ENCODE results near the gene NHLH1. TPM values are rescaled to one million over a fixed set of nuclear protein-coding genes. Genes with fewer than 3 reads are reported as not detected.

Gene NHLH1
- total and polyA plus RNA-seq, 2 donors (not counting 3 experiments of a cell fraction or from before 2014, with no cell fraction given), result 0.46 TPM

DNA sequence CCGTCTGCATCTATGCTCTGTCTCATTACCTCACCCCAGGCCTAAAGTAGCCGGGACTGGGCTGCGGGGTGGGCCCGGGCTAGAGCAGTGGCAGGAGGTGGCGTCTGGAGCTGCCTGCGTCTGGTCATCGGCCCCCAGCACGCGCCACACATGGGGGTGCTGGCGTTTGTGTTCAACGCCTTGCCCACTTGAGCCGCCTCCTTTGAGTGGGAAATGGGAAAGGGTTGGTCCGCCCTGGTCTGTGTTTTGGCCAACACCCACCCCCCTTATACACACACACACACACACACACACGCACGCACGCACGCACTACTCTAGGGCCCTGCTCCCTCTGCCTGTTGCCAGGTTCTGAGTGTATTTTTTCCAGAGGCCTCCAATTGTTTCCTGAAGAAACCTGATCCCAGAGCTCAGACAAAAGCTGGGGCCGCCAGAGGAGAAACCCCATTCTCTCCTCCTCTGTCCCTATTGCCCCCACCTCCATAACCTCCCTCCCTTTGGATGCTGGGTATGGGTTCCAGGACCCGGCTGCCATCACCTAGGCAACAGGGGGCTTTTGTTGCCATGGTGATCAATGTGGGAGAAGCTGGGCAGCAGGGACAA lies 43.6 kb downstream of the NHLH1 start:
- POLR2A ChIA-PET, result no interaction called here
- Histone ChIP-seq H3K9me1 (replicated peaks; ENCODE audit: control insufficient read depth, extremely low read depth, insufficient read depth, low read length) (no peaks in the 10 kb centered on the region), H2AFZ (ENCODE audit: low read depth, low read length) (no peak overlapping the region), H4K20me1 (replicated peaks; ENCODE audit: control insufficient read depth, extremely low read depth, insufficient read depth, low read length) (no peaks in the 10 kb centered on the region), H3K9me3 (replicated peaks; ENCODE audit: control insufficient read depth, insufficient read depth, low read length) (no peaks in the 10 kb centered on the region), H3K79me2 (ENCODE audit: control insufficient read depth, insufficient read depth, low read length) (no peaks in the 10 kb centered on the region), H3K36me3 (ENCODE audit: control insufficient read depth in 2 of 2, extremely low read depth in 1 of 2, insufficient read depth in 2 of 2, low read length in 2 of 2) (no peaks in the 10 kb centered on the region), H3K9ac (replicated peaks; ENCODE audit: extremely low read depth, insufficient read depth, low read length) (no peak overlapping the region), H3K4me3 (replicated peaks in 1 of 3; ENCODE audit: insufficient read depth in 1 of 3, low read depth in 1 of 3, low read length in 3 of 3) (no peak overlapping the region), H3K27me3 (ENCODE audit: control insufficient read depth in 2 of 2, insufficient read depth in 2 of 2, low read length in 2 of 2) (peaks cover 60 to 65% of the 10 kb centered on the region in 2 experiments), H3K4me2 (ENCODE audit: insufficient read depth, low read length) (no peak overlapping the region), H3K4me1 (ENCODE audit: control insufficient read depth, extremely low read depth, insufficient read depth, low read length) (no peaks in the 10 kb centered on the region), H3K27ac (ENCODE audit: insufficient read depth, low read depth, low read length) (no peak overlapping the region)
- dilution Hi-C loops (cut with MboI; ENCODE audit: extremely low pct_ligation_motif_present, low sequenced_read_pairs), result no loop called here
- FAIRE-seq (no peak), DNase-seq (ENCODE audit: low read depth, low spot score) (no peak)
- BruUV-seq (replicated peaks), result no TSS peak
- no peak for TF ChIP-seq MYC (IDR thresholded peaks at IDR 0.05; ENCODE audit: low read depth, low read length)
- TF ChIP-seq CTCF (IDR thresholded peaks at IDR 0.05; ENCODE audit: extremely low read depth in 1 of 2, insufficient read depth in 1 of 2, low read depth in 1 of 2, low read length in 2 of 2), result no peak
- no peak for TF ChIP-seq FOS (IDR thresholded peaks at IDR 0.05; ENCODE audit: borderline replicate concordance, insufficient read depth, low read length)
- TF ChIP-seq JUN (IDR thresholded peaks at IDR 0.05; ENCODE audit: borderline replicate concordance, insufficient read depth, insufficient read length, low read depth), result no peak
- no peak for TF ChIP-seq POLR2AphosphoS5 (IDR thresholded peaks at IDR 0.05; ENCODE audit: insufficient read depth, low read depth, low read length)
- TF ChIP-seq GATA2 (IDR thresholded peaks at IDR 0.05; ENCODE audit: insufficient read depth, insufficient read length, low read depth, low read length), result no peak
- no peak for TF ChIP-seq EZH2 (IDR thresholded peaks at IDR 0.05; ENCODE audit: borderline replicate concordance, low read depth, low read length, severe bottlenecking)
- TF ChIP-seq, protein P1, sequence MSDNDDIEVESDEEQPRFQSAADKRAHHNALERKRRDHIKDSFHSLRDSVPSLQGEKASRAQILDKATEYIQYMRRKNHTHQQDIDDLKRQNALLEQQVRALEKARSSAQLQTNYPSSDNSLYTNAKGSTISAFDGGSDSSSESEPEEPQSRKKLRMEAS (IDR thresholded peaks at IDR 0.05; ENCODE audit: insufficient read depth, insufficient read length), result no peak
- TF ChIP-seq POLR2A (IDR thresholded peaks at IDR 0.05; ENCODE audit: low read depth, low read length), result no peak
- intact Hi-C loops (cut with micrococcal nuclease), result no loop called here
- CTCF ChIA-PET, result interaction anchor here (1.2 kb wide), 1 partner anchor 325 kb away, joined by 4 read pairs; no protein-coding TSS in a partner anchor

Measured in endothelial cell of umbilical vein (primary cell).